GM21528 (cell line): Measurements from ENCODE around the gene OBP2B.
"Not testable (repeated sequence)": the region's sequence is repeated elsewhere in the genome, so short reads cannot be mapped to it uniquely, and the experiment has no call there.

Experiments
- ATAC-seq: cut with Tn5 transposase; IDR thresholded peaks from one replicate; pipeline ENCODE4 v1.9.1; 2021; ENCODE audit warnings: mild to moderate bottlenecking, moderate library complexity; ENCODE audit not compliant: unreplicated experiment, low FRiP score

Gene OBP2B

DNA sequence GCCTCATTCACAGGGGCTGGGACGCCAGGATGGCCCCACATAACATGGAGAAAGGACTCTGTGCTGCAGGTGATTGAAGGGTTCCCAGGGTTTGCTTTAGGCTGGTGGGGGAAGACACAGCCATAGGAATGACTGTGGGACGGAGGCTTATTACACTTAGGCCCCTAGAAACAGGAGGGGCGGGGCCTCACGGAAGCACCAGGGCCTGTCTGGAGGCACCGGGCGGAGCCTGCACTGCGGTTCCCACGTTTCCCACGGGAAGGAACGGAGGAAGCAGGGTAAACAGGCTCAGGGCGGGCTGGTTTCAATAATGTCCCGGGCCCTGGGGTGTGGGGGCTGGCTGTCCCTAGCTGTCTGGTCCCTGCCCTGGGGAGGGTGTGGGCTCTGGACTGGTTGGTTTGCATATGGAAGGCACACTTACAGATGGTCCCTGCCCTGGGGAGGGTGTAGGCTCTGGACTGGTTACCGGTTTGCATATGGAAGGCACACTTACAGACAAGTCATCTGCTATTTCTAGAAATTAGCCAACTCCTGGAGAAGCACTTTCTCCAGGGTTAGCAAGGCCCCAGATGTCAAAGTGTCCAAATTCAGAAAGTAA lies 14.2 kb upstream of the OBP2B start:
- not testable (repeated sequence) for ATAC-seq

GRCh38 chr9:133221994-133222393 lies 12.9 kb upstream of the OBP2B start:
- ATAC-seq: not testable (repeated sequence)

DNA sequence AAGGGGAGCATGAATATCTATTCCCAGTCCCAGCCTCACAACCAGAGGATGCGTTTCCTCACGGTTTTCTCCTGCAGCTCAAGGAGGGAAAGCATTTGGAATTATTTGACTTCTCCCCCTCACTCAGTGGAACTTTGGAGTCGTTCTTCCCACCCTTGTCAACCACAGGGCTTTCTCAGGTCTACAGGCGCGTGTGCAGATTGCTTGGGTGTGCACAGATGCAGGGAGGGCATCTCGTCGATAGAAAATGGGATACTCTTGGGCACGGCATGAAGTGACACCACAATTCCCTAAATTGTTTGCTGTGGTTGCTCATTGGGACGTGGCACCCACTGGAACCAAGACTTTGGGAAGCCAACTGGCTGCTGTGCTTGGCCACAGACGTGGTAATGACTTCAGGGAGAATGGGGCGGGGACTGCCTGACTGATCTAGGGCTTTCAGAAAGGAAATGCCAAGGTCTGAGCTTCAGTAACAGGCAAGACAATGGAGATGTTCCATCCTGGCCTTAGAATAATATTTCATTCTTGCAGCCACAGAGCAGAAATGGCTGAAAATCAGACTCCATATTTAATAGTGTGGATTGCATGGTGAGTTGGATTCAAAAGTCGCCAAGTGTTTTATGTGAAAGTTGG lies 12.2 kb upstream of the OBP2B start:
- no peak for ATAC-seq

DNA sequence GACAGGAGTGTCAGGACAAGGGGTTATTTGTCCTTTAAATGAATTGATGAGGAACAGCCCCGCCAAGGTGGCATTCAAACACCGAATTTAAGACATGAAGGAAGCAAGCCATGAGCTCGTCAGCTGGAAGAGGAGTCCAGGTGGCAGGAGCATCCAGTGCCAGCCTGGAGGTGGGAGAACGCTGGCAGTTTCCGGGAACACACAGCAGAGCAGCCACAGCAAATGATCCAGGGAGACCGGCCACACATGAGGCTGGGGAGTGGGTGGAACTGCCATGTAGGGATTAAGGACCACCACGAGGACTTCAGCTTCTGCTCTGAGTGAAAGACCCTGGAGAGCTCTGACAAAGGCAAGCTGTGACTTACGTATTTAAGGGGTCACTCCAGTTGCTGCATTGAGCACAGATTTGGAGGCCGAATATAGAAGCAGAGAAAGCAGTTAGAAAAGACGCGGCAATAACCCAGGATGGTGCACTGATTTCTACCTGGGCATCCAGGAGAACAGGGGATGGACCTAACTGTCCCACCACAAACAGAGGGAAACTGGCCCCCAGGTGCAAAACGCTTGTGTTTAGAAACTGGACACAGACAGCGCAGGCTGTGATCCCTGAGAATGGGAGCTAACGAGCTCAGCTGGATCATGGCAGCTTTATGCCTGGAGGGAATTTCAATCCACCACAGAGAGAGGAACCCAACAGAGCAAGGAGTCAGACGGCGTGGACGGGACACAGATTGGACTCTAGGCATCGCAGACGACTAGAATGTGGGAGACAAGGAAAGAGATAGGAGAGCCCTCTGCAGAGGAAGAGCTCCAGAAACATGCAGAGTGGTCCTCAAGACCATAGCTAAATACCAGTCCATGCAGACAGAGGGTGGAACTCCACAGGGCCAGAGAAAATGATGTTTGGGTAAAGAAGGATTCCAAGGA lies 9.3 kb upstream of the OBP2B start:
- not testable (repeated sequence) for ATAC-seq

- not testable (repeated sequence) for ATAC-seq
These were observed 8.4 kb upstream of the OBP2B start for GRCh38 chr9:133217333-133217988.

- not testable (repeated sequence) for ATAC-seq
These were observed 5.2 kb upstream of the OBP2B start for GRCh38 chr9:133214276-133214675.

GRCh38 chr9:133210609-133211008 lies 1.6 kb upstream of the OBP2B start:
- no peak for ATAC-seq

DNA sequence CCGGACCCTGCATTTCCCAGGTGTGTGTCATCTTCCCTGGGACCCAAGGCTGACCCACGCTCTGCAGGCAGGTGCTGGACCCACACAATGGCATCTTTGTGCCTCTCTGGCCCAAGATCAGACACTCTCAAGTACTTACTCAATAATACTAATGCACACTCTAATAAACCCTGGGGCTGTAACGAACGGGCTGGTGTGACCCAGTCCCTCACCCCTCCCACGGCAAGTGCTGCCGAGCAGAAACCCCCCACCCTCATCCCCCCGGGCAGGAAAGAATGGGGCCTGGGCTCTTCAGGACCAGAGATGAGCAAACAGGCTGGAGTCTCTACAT lies 1.1 kb upstream of the OBP2B start:
- ATAC-seq: no peak

DNA sequence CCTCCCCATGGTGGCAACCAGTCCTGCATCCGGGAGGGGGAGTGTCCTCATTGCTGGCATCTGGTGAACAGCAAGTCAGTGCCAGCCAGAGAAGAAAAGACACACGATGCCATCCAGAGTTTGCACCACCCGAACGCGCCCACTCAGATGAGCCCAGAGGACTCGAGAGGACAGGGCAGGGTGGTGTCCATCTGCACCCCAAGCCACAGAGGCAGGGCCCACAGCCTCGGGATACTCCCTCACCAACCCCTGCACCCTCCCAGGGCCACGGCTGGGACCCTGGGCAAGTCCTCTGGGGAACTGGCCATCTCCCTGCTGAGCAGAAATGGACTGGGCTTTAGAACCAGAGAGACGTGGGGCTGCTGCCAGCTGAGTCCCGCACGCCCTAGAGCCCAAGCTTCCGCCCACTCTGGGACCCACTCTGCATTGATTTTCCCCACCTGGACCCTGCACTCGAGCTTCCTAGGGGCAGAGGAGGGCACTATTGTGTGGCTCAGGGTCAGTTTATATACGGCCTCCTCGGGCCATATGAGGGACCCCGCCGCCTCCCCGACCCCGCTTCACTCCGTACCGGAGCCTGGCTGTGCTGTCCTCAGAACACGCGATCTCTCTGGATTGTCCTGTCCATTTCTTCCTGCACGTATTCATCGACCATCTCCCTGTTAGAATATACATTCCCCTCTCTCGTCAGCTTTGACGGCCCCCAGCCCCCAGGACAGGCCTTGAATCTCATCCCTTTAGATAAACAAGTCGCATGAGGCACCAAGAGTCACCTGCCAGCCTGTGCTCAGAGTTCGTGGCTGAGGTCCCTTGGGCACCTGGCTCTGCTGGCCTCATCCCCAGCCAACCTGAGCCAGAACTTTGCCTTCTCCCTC lies 514 bp upstream of the OBP2B start:
- ATAC-seq: not testable (repeated sequence)

DNA sequence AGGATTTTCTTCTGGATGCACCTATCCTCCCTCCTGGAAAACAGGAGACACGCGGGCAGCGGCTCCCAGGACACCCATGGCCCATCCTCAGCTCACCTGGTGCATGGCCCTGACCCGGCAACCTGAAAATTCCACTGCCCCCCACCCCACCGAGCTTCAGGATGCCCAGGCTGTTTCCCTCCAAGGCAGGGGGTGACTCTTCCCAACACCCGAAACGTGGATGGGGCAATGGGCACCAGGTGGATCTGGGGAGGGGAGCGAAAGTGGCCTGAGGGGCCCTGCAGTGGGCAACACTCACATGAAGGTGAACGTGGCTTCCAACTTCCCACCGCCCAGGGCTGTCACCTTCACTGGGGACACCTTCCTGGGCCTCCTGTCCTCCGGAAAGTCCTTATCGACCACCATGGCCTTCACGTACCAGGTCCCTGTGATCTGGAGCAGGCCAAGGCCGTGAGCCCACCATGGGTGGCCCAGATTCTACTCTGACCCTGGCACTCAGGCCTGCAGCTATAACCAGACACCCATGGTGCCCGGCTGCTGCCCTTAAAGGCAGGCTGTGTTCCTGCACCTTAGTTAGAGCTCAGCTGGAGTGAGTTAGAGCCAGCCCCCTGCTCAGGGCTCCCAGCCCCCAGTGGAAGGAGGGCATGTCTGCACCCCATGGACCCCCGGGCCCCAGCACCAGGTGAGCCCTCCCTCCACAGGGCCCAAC lies 725 bp downstream of the OBP2B start:
- not testable (repeated sequence) for ATAC-seq

DNA sequence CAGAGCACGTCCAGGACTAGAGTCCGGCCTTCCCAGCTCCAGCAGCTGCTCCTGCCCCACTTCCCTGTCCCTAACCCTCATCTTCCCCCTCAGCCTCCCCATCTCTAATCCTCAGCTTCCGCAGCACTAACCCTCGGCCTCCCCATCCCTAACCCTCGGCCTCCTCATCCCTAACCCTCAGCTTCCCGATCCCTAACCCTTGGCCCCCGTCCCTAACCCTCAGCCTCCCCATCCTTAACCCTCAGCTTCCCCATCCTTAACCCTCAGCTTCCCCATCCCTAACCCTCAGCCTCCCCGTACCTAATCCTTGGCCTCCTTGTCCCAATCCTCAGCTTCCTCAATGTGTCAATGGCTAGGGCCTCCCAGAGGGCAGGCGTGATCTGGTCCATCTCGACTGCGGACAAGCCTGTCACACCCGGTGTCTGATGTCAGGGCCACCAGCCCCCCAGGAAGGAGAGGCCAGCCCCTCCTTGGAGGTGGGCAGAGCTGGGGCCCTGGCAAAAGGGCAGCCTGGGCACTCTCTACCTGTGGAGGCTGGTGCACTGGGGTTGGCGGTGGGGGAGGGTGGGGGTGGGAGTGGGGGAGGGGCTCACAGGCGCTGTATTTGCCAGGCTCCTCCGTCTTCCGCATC lies 1.4 kb downstream of the OBP2B start:
- ATAC-seq: no peak

DNA sequence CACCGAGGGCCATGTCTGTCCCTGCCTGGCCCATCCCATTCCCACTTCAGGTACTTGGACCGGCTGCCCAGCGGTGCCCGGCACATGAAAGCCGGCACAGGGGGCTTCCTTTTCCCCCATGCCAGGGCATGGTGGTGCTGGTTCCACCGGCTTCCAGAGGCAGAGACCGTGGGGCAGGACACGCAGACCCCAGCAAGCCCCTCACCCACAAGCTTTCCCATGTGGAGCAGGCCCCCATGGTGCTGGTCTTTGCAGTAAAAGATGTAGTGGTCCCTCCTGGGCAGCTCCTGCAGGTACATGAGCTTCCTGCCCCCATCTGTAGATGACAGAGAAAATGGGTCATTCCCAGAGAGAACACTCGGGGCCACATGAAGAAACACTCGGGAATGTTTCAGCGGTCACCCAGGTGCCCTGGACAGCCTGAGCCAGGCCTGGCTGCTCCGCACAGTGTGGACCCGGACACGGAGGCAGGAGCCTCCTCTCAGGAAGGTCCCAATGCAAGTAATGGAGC lies 2.0 kb downstream of the OBP2B start:
- ATAC-seq: no peak

DNA sequence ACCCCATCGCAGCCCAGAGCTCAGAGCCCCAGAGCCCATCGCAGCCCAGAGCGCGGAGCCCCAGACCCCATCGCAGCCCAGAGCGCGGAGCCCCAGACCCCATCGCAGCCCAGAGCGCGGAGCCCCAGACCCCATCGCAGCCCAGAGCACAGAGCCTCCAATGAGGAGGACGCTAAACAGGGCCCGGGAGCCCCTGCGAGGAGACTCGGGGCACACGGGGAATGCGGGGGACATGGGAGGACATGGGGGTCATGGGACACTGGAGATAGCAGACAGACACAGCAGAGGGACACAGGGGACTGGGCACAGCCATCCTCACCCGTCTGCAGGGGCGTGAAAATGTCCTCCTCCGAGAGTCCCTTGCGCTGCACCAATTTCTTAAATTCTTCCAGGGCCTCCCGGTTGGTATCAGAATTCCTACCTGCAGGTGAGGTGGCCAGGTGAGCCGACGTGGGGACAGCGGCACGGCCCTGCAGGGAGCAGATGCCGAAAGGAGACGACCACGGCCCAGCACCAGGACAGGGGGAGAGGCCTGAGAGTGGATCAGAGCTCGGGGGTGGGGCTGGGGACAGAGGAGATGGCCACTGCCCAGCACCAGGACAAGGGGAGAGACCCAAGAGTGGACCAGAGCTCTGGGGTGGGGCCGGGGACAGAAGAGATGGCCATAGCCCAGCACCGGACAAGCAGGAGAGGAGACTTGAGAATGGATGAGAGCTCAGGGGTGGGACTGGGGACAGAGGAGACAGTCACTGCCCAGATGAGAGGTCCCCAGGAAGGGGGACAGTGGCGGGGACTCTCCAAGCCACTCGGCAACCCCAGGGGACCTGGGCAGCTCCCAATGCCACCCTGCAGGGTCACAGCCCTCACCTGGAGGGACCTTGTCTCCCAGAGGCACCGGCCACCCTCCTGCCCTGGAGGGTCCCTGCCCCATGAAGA lies 2.8 kb downstream of the OBP2B start:
- ATAC-seq: no peak

GRCh38 chr9:133205481-133205887 lies 3.6 kb downstream of the OBP2B start:
- ATAC-seq: not testable (repeated sequence)

DNA sequence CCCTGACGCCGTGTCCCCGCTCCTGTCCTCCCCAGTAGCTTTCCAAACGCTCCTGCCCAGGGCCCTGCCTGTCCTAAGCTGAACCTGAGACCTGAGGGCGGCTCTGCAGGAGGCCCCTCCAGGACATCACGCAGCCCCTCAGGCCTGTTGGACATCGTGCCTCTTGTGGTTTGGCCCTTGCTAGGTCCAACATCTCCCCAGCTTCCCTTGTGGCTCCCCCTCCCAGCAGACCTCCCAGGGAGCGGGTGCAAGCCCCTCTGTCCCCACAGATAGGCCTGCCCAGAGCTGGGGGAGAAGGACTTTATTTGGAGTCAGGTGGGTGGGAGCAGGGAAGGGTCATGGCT lies 4.1 kb downstream of the OBP2B start:
- ATAC-seq: no peak

DNA sequence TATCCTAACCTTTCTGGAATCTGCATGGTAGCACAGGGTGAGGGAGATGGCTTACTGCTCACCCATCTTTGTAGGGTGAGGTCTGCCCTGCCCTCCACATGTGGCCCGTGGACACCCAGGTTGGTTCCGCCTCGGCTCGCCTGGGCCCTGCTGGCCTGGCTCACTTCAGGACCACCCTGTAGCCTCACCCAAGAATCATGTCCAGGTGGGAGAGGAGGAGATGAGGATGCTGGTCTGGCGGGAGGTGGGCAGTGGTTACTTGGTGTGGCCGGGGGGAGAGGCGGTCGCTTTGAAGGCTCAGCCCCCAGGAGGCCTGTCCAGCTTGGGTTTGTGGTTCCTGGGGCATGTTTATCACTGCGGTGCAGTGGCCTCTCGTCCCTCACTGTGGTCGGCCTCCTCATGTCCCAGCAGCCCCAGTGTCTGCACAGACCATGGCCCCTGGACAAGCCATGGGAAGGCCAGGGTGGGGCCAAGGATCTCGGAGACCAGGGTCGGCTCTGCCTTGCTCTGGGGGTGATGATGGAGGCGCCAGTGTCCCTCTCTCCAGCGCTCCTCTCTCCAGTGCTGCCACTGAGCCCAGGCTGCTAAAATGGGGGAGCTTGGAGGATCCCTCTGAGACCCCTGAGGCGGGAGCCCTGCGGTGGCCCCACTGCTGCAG lies 4.6 kb downstream of the OBP2B start:
- ATAC-seq: no peak

GRCh38 chr9:133203506-133204075 lies 5.5 kb downstream of the OBP2B start:
- no peak for ATAC-seq
